Activated T-cell treated with anti-CD3 and anti-CD28 coated beads, Interleukin-2, amount 50 U/mL, for 4 hours (primary cell): ENCODE data around the gene CREBZF. TPM values are rescaled to one million over a fixed set of nuclear protein-coding genes. Genes with fewer than 3 reads are reported as not detected.
"Not testable (repeated sequence)": the region's sequence is repeated elsewhere in the genome, so short reads cannot be mapped to it uniquely, and the experiment has no call there.

ENCODE experiments used
- ATAC-seq, 2 donors: fragments of 200-7000 bp; cut with Tn5 transposase; one replicate each; pipeline ENCODE4 v1.10.0; 2021
- DNase-seq: peaks from one replicate; pipeline ENCODE4 v3.0.0-alpha.2; 2020
- H3K27me3 Mint-ChIP-seq: one replicate; pipeline ENCODE4 v1.8.0; 2021; ENCODE audit warnings: low read depth, mixed read lengths
- H3K36me3 Mint-ChIP-seq: one replicate; pipeline ENCODE4 v1.8.0; 2022; ENCODE audit warnings: mixed read lengths; ENCODE audit not compliant: insufficient read depth
- H3K4me1 Mint-ChIP-seq: one replicate; pipeline ENCODE4 v1.8.0; 2021; ENCODE audit warnings: low read depth, mixed read lengths
- H3K4me3 Mint-ChIP-seq: one replicate; pipeline ENCODE4 v1.8.0; 2021; ENCODE audit warnings: mild to moderate bottlenecking, moderate library complexity, mixed read lengths
- H3K9me3 Mint-ChIP-seq: one replicate; pipeline ENCODE4 v1.8.0; 2021; ENCODE audit warnings: mixed read lengths
- total RNA-seq, 3 donors: library from RNA; stranded (reverse); gene quantifications; one replicate each; pipeline ENCODE4 v1.2.1, GENCODE V29; 2021

The CREBZF gene
- total RNA-seq, 3 donors from 2014 or later, result 28.9 to 31.9 (median 31.1) TPM

DNA sequence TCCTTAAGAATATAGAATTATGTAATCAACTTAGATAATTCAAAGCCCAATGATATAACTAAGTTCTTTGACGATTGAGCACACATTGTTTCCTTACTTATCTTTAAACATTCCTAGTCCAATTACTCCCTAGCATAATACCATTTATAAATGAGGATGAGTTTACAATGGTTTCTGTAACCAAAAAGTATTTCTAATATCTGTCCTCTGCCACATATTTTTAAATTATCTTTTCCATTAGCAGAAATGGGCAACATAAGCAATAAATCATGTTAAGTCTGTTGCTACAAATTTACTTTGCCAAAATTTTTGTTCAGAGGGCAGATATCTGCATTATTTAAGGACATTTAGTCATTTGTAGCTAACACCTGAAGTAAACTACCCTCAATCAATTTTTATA is 6.7 kb downstream of the CREBZF start:
- peaks cover 45% of the 10 kb centered on the region for H3K4me1 Mint-ChIP-seq
- no peak for ATAC-seq
- H3K27me3 Mint-ChIP-seq, result no peaks in the 10 kb centered on the region
- DNase-seq, result no peak
- peaks cover 38% of the 10 kb centered on the region for H3K36me3 Mint-ChIP-seq
- no peaks in the 10 kb centered on the region for H3K9me3 Mint-ChIP-seq
- H3K4me3 Mint-ChIP-seq, result no peak overlapping the region

DNA sequence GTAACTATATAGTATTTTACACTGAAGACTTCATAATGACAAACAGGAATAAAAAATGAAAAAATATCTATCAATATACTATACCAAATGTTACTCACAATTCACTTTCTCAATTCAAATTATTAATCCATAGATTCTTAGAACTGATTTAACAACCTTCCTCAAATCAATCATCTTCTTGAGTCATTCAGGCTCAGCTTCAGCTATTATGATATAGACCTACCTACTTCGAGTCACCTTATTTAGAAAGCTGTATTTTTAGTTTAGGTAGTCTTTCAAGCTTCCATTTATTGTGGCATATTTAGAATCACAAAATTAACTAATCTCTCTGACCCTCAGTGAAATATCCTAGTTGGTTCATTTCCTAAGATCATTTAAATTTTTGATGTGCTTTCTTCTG is 8.2 kb downstream of the CREBZF start:
- H3K36me3 Mint-ChIP-seq, result peaks cover 36% of the 10 kb centered on the region
- no peak for ATAC-seq
- H3K4me3 Mint-ChIP-seq, result no peak overlapping the region

DNA sequence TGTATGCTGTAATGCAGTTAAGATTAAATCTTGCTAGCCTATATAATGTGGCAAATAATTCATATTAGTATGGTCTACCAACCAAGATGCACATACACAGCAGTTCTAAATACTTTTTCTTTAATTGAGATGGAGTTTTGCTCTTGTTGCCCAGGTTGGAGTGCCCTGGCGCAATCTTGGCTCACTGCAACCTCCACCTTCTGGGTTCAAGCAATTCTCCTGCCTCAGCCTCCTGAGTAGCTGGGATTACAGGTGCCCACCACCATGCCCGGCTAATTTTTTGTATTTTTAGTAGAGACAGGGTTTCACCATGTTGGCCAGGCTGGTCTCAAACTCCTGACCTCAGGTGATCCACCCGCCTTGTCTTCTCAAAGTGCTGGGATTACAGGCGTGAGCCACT is 10.6 kb downstream of the CREBZF start:
- peaks cover 29% of the 10 kb centered on the region for H3K36me3 Mint-ChIP-seq
- peaks cover 34% of the 10 kb centered on the region for H3K4me1 Mint-ChIP-seq
- not testable (repeated sequence) for H3K4me3 Mint-ChIP-seq, H3K9me3 Mint-ChIP-seq, DNase-seq, H3K27me3 Mint-ChIP-seq, ATAC-seq

More for the DNA sequence above, 8.2 kb downstream of the CREBZF start:
- H3K9me3 Mint-ChIP-seq, result no peaks in the 10 kb centered on the region
- H3K27me3 Mint-ChIP-seq, result no peaks in the 10 kb centered on the region
- DNase-seq, result no peak
- peaks cover 48% of the 10 kb centered on the region for H3K4me1 Mint-ChIP-seq

DNA sequence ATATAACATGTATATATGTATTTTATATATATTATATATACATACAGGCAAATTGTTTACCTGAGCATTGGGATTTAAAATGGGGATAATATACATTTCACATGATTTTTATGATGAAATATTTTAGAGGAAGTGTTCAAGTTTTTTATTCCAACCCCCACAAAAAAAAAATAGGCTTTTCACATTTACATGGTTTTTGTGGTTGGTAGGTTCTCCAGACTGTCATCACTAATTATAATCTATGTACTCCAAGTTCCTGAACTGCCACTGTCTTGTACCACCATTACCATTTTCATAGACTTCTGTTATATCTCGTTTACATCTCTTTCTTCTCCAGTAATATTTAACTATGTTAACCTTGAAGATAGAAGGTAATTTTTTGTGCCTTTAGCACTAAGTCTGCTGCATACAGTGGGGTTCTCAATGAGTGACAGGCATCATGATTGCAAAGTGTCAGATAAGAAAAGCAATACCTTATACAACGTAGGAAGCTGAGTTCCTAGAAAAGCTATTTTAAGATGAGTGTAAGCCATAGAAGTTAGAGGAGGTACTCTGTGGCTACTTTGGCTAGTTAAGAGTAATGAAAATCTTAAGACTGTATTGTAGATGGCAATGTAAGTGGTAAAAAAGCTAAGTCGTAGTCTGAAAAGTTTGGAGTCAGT is 12.0 kb downstream of the CREBZF start:
- no peaks in the 10 kb centered on the region for H3K27me3 Mint-ChIP-seq
- no peaks in the 10 kb centered on the region for H3K9me3 Mint-ChIP-seq
- peaks cover 25% of the 10 kb centered on the region for H3K36me3 Mint-ChIP-seq
- ATAC-seq (no peak), DNase-seq (no peak)
- no peak overlapping the region for H3K4me3 Mint-ChIP-seq
- peaks cover 31% of the 10 kb centered on the region for H3K4me1 Mint-ChIP-seq

DNA sequence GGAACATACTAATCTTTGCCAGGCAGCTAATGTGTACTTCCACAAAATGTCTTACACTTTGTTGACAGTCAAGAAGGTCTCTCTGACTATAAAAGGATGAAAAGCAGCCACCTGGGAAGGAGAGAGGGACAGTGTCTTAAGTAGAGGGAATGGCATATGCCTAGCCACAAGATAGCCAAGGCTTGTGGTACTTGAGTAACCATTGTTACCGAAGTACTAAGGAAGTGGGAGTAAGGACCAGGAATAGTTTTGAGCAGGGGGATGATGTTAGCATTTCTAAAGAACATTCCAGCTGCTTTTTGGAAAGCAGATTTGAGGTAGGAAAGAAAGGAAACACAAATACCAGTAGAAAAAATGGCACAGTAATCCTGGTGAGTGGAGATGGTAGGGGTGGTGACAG is 13.8 kb downstream of the CREBZF start:
- H3K27me3 Mint-ChIP-seq, result no peaks in the 10 kb centered on the region
- H3K4me3 Mint-ChIP-seq, result no peak overlapping the region
- no peak for DNase-seq
- H3K9me3 Mint-ChIP-seq, result no peaks in the 10 kb centered on the region
- peaks cover 22% of the 10 kb centered on the region for H3K36me3 Mint-ChIP-seq
- H3K4me1 Mint-ChIP-seq, result peaks cover 32% of the 10 kb centered on the region
- no peak for ATAC-seq

DNA sequence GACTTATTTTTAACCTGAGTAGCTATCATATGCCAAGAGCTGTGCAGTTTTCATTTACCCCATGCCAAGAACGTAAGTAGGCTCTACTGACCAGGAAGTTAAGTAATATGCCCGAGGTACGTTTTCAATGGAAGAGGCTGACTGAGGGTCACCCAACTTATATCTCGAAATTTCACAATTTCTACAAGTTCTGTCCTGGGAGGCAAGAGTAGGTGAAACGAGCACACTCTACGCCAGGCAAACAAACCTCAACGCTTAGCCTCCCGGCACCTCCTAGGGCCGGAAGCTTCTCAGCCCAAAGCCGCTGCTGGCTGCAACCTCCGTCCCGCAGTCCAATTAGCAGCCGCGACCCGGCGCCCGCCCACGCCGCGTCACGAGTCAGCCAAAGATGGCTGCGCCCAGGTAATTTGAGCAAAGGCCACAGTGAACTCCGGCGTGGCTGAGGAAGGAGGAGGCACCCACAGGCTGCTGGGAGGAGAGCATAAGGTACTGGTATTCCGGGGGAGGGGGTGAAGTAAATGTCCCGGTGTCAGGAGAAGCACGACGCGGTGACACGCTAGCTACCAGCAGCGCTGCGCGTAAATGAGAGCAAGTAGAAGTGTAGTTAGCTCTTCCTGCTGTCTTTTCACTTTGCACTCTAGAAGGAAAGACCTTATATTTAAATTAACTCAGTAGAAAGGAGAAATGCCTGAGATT is 17.2 kb downstream of the CREBZF start, which contains the start of gene TMEM126A:
Gene TMEM126A, plus strand, starts transcription at position 364 of the 696 bp plus-strand sequence. CDS start 2,289 bp downstream, outside the sequence.
- Mint-ChIP-seq H3K27me3 (peaks cover 20% of the 10 kb centered on the region), H3K4me1 (peaks cover 26% of the 10 kb centered on the region), H3K4me3 (peak within 1 kb of the TSS; percentile 100), H3K9me3 (no peaks in the 10 kb centered on the region), H3K36me3 (peaks cover 17% of the 10 kb centered on the region)
- DNase-seq (peak; percentile 88), ATAC-seq (peak; percentile 98 to 99)

DNA sequence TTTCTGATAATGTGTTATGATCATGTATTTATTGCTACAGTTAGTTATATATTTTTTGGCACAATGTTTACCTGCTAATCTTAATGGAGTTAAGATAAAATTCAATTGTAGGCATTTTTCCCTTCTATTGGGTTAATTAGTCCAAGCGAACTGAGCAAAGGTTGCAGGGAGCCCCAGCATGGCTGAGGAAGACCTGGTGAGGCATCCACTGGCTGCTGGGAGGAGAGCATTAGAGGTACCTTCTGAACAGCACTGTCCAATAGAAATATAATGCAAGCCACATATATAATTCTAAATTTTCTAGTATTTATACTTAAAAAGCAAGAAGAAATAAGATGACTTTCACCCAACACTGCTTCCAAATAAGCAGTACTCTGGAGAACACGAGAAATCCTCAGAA is 17.9 kb downstream of the CREBZF start:
- H3K4me3 Mint-ChIP-seq, result peak overlapping the region; percentile 100
- DNase-seq, result no peak

DNA sequence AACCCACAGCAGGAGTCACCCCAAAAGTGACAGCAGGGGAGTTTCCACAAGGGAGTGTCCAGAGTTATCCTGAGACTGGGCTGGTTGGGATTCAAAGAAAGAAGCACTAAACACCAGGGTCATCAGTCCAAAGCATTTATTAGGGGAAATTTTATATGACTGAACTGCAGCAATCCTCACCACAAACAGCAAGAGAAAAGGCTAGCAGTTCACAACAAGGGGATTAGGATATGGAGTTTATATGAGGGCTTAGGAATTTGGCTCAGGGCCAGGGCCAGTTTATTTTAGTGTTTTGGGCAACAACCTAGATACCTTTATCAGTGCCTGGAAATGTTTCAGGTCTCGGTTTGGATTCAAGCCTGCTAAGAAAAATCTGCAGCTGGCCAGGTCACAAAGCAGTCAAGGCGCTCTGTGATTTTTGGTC is 21.7 kb downstream of the CREBZF start:
- Mint-ChIP-seq H3K4me1 (peaks cover 8% of the 10 kb centered on the region), H3K36me3 (peaks cover 9% of the 10 kb centered on the region), H3K9me3 (no peaks in the 10 kb centered on the region), H3K4me3 (no peak overlapping the region), H3K27me3 (peaks cover 27% of the 10 kb centered on the region)
- DNase-seq (no peak), ATAC-seq (no peak)

More for the DNA sequence above, 17.9 kb downstream of the CREBZF start:
- Mint-ChIP-seq H3K27me3 (peaks cover 23% of the 10 kb centered on the region), H3K4me1 (peaks cover 23% of the 10 kb centered on the region), H3K36me3 (peaks cover 14% of the 10 kb centered on the region), H3K9me3 (no peaks in the 10 kb centered on the region)
- ATAC-seq, result no peak

DNA sequence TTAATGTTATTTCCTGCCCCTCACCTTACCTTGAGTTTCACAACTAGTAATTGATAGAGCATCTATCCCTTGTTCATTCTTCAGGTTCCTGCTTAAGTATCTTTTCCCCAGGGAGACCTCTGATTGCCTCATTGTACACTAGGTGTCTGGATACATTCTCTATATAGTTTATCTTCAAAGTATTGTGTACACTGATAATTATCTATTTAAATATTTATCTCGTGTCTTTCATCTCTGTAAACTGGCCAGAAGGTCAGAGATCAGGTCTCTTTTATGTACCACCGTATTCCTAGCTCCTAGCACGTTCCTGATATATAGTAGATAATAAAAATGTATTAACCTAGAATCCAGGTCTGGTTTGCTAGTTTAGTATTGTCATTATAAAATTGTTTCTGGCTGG is 30.2 kb downstream of the CREBZF start:
- Mint-ChIP-seq H3K4me1 (peaks cover 7% of the 10 kb centered on the region), H3K4me3 (no peak overlapping the region), H3K9me3 (no peaks in the 10 kb centered on the region), H3K27me3 (no peaks in the 10 kb centered on the region), H3K36me3 (peaks cover 34% of the 10 kb centered on the region)
- ATAC-seq (no peak), DNase-seq (no peak)

DNA sequence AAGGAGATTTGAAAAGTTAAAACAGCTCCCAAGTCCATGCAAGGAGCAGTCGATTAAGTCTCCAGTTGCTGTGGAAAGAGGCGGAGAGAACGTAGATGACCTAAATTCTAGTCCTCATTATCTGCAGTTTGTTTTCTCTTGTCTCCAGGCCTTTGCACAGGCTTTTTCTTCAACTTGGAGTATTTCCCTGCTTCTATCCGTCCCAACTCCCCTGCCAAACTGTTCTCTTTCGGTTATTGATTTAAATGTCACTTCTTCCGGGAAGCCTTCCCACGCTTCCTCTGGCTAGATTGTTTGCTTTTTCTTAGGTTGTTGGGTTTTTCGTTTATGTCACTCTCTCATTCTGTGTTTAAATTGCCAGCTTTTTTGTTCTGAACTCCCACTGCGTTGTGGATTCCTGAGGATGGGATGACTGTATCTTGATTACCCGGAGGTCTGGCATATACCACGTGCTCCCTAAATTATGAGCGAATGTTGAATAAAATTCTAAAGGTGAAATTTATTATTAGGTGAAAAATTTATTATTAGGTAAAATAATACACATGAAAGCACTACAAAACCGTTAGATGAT is 36.1 kb downstream of the CREBZF start:
- Mint-ChIP-seq H3K27me3 (no peaks in the 10 kb centered on the region), H3K36me3 (peaks cover 15% of the 10 kb centered on the region), H3K4me1 (peaks cover 34% of the 10 kb centered on the region), H3K9me3 (no peaks in the 10 kb centered on the region), H3K4me3 (peak overlapping the region; percentile 99)
- ATAC-seq, result peak; percentile 5 to 6
- DNase-seq, result peak; percentile 35

DNA sequence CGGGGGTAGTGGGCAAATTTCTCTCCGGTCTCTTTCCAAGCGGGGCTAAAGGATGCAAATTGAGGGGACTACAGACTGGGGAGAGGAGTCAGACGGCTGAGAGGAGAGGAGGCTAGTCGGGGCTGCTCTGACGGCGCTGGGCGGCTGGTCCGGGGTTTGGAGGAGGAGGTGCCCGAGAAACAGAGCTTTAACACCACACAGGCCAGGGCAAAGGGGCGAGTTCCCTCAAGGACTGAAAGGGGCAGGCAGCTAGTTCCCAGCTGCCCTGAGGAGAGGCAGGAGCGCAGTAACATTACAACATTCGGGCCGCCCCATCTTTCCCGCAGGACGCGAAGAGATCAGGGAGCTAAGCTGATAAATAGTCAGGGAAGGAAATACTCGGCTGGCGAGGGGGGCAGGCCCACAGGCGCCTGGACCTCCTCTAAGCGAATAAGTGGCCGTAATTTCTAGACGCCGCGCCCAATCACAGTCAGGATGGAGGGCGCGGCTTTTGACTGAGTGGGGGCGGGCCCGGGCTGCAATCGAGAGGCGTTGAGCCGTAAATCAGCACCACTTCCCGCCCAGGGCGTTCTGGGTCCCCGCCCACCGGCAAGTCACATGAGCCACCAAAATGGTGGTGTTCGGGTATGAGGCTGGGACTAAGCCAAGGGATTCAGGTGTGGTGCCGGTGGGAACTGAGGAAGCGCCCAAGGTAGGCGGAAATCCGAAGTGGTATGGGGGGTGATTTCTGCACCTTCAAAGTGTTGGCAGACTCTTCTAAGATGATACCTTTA is 36.7 kb downstream of the CREBZF start, which contains the start of gene TMEM126B:
Gene TMEM126B, plus strand, starts transcription at position 596 of the 773 bp plus-strand sequence. Its CDS starts 15 bp downstream, at position 611.
- Mint-ChIP-seq H3K4me1 (peaks cover 33% of the 10 kb centered on the region), H3K27me3 (no peaks in the 10 kb centered on the region)

DNA sequence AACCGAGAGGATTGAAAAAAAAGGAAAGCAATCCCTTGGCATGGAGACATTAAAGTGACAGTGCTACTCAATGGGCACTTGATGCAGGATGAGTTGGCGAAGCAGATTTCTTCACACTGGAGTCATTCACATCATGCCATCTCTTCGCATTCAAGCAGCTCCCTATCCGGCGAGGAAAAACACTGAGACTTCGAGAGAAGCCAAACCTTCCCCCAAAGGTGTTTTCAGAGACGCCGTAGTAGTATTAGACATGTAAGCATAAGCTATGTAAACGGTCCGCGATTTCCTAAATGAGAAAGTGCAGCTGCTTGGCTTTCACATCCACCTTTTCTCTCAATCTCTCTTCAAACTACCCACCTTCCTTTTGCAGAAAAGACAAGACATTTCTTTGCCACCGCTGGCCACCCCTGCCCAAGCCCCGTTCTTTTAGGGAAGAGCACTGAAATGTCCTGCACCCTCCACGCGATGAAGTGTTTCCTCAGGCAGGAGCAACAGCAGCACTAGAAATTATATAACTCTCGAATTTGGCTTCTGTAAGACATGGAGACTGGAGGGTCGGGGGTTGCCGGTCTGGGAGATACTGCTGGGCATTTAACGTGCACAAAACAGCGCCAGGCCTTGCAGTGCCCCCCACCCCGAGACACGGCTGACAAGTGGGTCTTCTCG is 37.5 kb downstream of the CREBZF start, which contains the start of gene DLG2:
Gene DLG2, minus strand, starts transcription at position 13 of the 666 bp plus-strand sequence.
- H3K4me1 Mint-ChIP-seq, result peaks cover 33% of the 10 kb centered on the region
- H3K36me3 Mint-ChIP-seq, result peaks cover 8% of the 10 kb centered on the region
- ATAC-seq (peak in 1 of 2 donors; percentile 1), DNase-seq (no peak)
- peak within 1 kb of the TSS; percentile 99 for H3K4me3 Mint-ChIP-seq
- no peaks in the 10 kb centered on the region for H3K27me3 Mint-ChIP-seq
- no peaks in the 10 kb centered on the region for H3K9me3 Mint-ChIP-seq

More for the DNA sequence above, 36.7 kb downstream of the CREBZF start, which contains the start of gene TMEM126B:
- peak; percentile 94 for DNase-seq
- ATAC-seq, result peak; percentile 99
- Mint-ChIP-seq H3K36me3 (peaks cover 12% of the 10 kb centered on the region), H3K4me3 (peak within 1 kb of the TSS; percentile 99), H3K9me3 (no peaks in the 10 kb centered on the region)

DNA sequence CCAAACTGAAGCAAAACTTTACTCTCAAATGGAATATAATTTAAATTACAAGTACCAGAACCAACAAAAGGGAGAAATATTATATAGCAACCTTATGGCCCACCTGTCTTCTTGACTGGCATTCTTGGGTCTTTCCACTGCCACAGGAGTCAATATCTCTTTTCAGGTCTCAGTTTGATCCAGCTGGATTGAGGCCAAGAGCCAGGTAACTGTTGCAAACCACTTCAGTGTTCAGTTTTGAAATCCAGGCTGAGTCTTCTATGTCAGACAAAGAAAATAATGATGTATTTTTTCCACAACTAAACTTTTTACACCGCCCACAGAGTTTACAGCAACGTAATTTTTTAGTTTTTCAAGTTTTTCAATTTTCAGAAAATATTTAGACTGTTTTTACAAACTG is 38.4 kb downstream of the CREBZF start:
- Mint-ChIP-seq H3K9me3 (no peaks in the 10 kb centered on the region), H3K4me3 (peak overlapping the region; percentile 99), H3K36me3 (peaks cover 6% of the 10 kb centered on the region), H3K4me1 (peaks cover 33% of the 10 kb centered on the region), H3K27me3 (no peaks in the 10 kb centered on the region)
- ATAC-seq (no peak), DNase-seq (peak; percentile 6)
